ENCODE data around the gene MROH2A. TPM values are rescaled to one million over a fixed set of nuclear protein-coding genes. Genes with fewer than 3 reads are reported as not detected.

The MROH2A gene
- total and polyA plus RNA-seq, 9 of the 15 experiments (the other 6 are each of a cell fraction or from before 2014, with no cell fraction given), result 0.03 TPM; not detected in 8

- no peak for TF ChIP-seq CHD4 (IDR thresholded peaks at IDR 0.05; ENCODE audit: insufficient read depth, insufficient replicate concordance, low read depth, low read length, poor library complexity, severe bottlenecking)
- no peak for TF ChIP-seq MTF1 (CRISPR knock-in tag; IDR thresholded peaks at IDR 0.05; ENCODE audit: borderline replicate concordance)
- TF ChIP-seq NCOR1 (IDR thresholded peaks at IDR 0.05), result peak; percentile 72
- TF ChIP-seq TEAD1 (CRISPR knock-in tag; IDR thresholded peaks at IDR 0.05), result no peak
- no peak for TF ChIP-seq ZFP91 (CRISPR knock-in tag; IDR thresholded peaks at IDR 0.05)
- no peak for TF ChIP-seq ZNF655 (CRISPR knock-in tag; IDR thresholded peaks at IDR 0.05)
- TF ChIP-seq HNRNPUL1 (IDR thresholded peaks at IDR 0.05; ENCODE audit: low read length), result no peak
- peak; percentile 85 to 89 for TF ChIP-seq E2F6 (IDR thresholded peaks at IDR 0.05; ENCODE audit: borderline replicate concordance in 1 of 2, extremely low read depth in 1 of 2, insufficient read depth in 1 of 2, insufficient read length in 1 of 2, low read depth in 1 of 2, low read length in 1 of 2, poor library complexity in 1 of 2, severe bottlenecking in 1 of 2)
- TF ChIP-seq TCF3 (CRISPR knock-in tag; IDR thresholded peaks at IDR 0.05), result peak; percentile 85
- TF ChIP-seq CBFA2T2 (conservative IDR thresholded peaks at IDR 0.05), result peak; percentile 81
- no peak for TF ChIP-seq ZNF165 (CRISPR knock-in tag; IDR thresholded peaks at IDR 0.05; ENCODE audit: borderline replicate concordance)
- no peak for TF ChIP-seq RAD21 (CRISPR knock-in tag; conservative IDR thresholded peaks at IDR 0.05 in 1 of 2, IDR thresholded peaks at IDR 0.05 in 1 of 2)
- TF ChIP-seq NR2F6 (CRISPR knock-in tag; IDR thresholded peaks at IDR 0.05), result no peak
- TF ChIP-seq ZNF511 (CRISPR knock-in tag; IDR thresholded peaks at IDR 0.05), result no peak
- TF ChIP-seq ZNF384 (IDR thresholded peaks at IDR 0.05; ENCODE audit: low read depth, low read length), result no peak
- TF ChIP-seq ZNF282 (CRISPR knock-in tag; IDR thresholded peaks at IDR 0.05), result no peak
- TF ChIP-seq HDAC6 (IDR thresholded peaks at IDR 0.05; ENCODE audit: low read depth, low read length), result no peak
- no peak for TF ChIP-seq CREBBP (IDR thresholded peaks at IDR 0.05; ENCODE audit: low read depth, low read length)
- no peak for TF ChIP-seq ZNF3 (CRISPR knock-in tag; IDR thresholded peaks at IDR 0.05)
- no peak for TF ChIP-seq ZNF280A (IDR thresholded peaks at IDR 0.05; ENCODE audit: low read depth, partially characterized antibody)
- no peak for TF ChIP-seq DIDO1 (tag; IDR thresholded peaks at IDR 0.05; ENCODE audit: low read depth)
- TF ChIP-seq TCFL5 (CRISPR knock-in tag; conservative IDR thresholded peaks at IDR 0.05), result no peak
These were observed 76.3 kb downstream of the MROH2A start, which contains the start of gene HJURP (continued) for GRCh38 chr2:233854241-233854981.
